ENCODE measurements around the gene TXNDC2. TPM values are rescaled to one million over a fixed set of nuclear protein-coding genes. Genes with fewer than 3 reads are reported as not detected.
A peak's percentile ranks its signal among the peaks of the same experiment; 100 is the strongest.

TXNDC2 gene
- total and polyA plus RNA-seq, 9 of the 15 experiments (the other 6 are each of a cell fraction or from before 2014, with no cell fraction given): 1.2 to 4.9 (median 2.3) TPM

- TF ChIP-seq ZFX (CRISPR knock-in tag; IDR thresholded peaks at IDR 0.05): no peak
- TF ChIP-seq ERF (CRISPR knock-in tag; IDR thresholded peaks at IDR 0.05): no peak
- no peak for TF ChIP-seq ZNF347 (CRISPR knock-in tag; IDR thresholded peaks at IDR 0.05; ENCODE audit: low read depth)
- TF ChIP-seq WHSC1 (IDR thresholded peaks at IDR 0.05; ENCODE audit: low read length): no peak
- no peak for TF ChIP-seq ZNF398 (CRISPR knock-in tag; IDR thresholded peaks at IDR 0.05)
- TF ChIP-seq ETV1 (tag; conservative IDR thresholded peaks at IDR 0.05; ENCODE audit: low read depth): 0 out of 2 replicates have a peak, but pooled peaks have one; percentile 3
- TF ChIP-seq KLF16 (IDR thresholded peaks at IDR 0.05): no peak
- TF ChIP-seq ZNF395 (CRISPR knock-in tag; IDR thresholded peaks at IDR 0.05): no peak; the same call in 1 of the 2 replicates
- TF ChIP-seq CGGBP1 (CRISPR knock-in tag; IDR thresholded peaks at IDR 0.05): no peak
- no peak for TF ChIP-seq NUFIP1 (IDR thresholded peaks at IDR 0.05; ENCODE audit: partially characterized antibody)
- TF ChIP-seq ETV6 (IDR thresholded peaks at IDR 0.05; ENCODE audit: borderline replicate concordance in 1 of 2, low read depth in 2 of 2, low read length in 1 of 2): no peak
- TF ChIP-seq ETV6 (CRISPR knock-in tag; IDR thresholded peaks at IDR 0.05; ENCODE audit: borderline replicate concordance): no peak
- no peak for TF ChIP-seq NR2F6 (CRISPR knock-in tag; IDR thresholded peaks at IDR 0.05)
- no peak for TF ChIP-seq PTRF (tag; IDR thresholded peaks at IDR 0.05)
- TF ChIP-seq SRSF9 (IDR thresholded peaks at IDR 0.05; ENCODE audit: borderline replicate concordance, low read depth, low read length): no peak
- TF ChIP-seq NFRKB (IDR thresholded peaks at IDR 0.05; ENCODE audit: low read depth): peak; percentile 26
- TF ChIP-seq POLR2A (conservative IDR thresholded peaks at IDR 0.05): no peak
- TF ChIP-seq HNRNPH1 (optimal IDR thresholded peaks at IDR 0.05; ENCODE audit: low read depth, low read length): no peak
- no peak for TF ChIP-seq ZKSCAN3 (CRISPR knock-in tag; IDR thresholded peaks at IDR 0.05)
- TF ChIP-seq ARID2 (IDR thresholded peaks at IDR 0.05): no peak
- peak in 1 of 2 experiments; percentile 51; a peak in 1 of 4 replicates for TF ChIP-seq CSDE1 (IDR thresholded peaks at IDR 0.05)
- TF ChIP-seq BHLHE40 (IDR thresholded peaks at IDR 0.05; ENCODE audit: low read length): no peak
- TF ChIP-seq ZNF184 (CRISPR knock-in tag; IDR thresholded peaks at IDR 0.05): no peak
- no peak for TF ChIP-seq ZMIZ1 (IDR thresholded peaks at IDR 0.05; ENCODE audit: low read depth in 2 of 2, low read length in 2 of 2)
- no peak for TF ChIP-seq FOXJ3 (CRISPR knock-in tag; IDR thresholded peaks at IDR 0.05)
These were observed 204 bp downstream of the TXNDC2 start (continued) for GRCh38 chr18:9886005-9886348.

Data from K562 (cell line).